GM19463 (cell line): ENCODE results near the gene DIAPH2.

Experiments used
- ATAC-seq: cut with Tn5 transposase; IDR thresholded peaks from one replicate; pipeline ENCODE4 v1.9.1; 2021; ENCODE audit warnings: mild to moderate bottlenecking, moderate library complexity; ENCODE audit not compliant: unreplicated experiment

The DIAPH2 gene

GRCh38 chrX:97155816-97156215 lies 471.2 kb downstream of the DIAPH2 start:
- no peak for ATAC-seq

GRCh38 chrX:97158269-97158668 lies 473.6 kb downstream of the DIAPH2 start:
- no peak for ATAC-seq

- no peak for ATAC-seq
Observed at GRCh38 chrX:97159916-97160800, 475.5 kb downstream of the DIAPH2 start.

- ATAC-seq = no peak
Observed at GRCh38 chrX:97167333-97167732, 482.7 kb downstream of the DIAPH2 start.

GRCh38 chrX:97168646-97169045 lies 484.0 kb downstream of the DIAPH2 start:
- ATAC-seq = no peak

GRCh38 chrX:97175147-97175546 lies 490.5 kb downstream of the DIAPH2 start:
- no peak for ATAC-seq

- no peak for ATAC-seq
Observed at GRCh38 chrX:97189668-97190067, 505.0 kb downstream of the DIAPH2 start.

GRCh38 chrX:97199501-97199900 lies 514.9 kb downstream of the DIAPH2 start:
- no peak for ATAC-seq

- no peak for ATAC-seq
Observed at GRCh38 chrX:97200454-97200853, 515.8 kb downstream of the DIAPH2 start.

- no peak for ATAC-seq
Observed at GRCh38 chrX:97210501-97210900, 525.9 kb downstream of the DIAPH2 start.

GRCh38 chrX:97211070-97211469 lies 526.4 kb downstream of the DIAPH2 start:
- ATAC-seq = no peak

GRCh38 chrX:97215186-97215585 lies 530.5 kb downstream of the DIAPH2 start:
- no peak for ATAC-seq

- no peak for ATAC-seq
Observed at GRCh38 chrX:97224148-97224547, 539.5 kb downstream of the DIAPH2 start.

- ATAC-seq = no peak
Observed at GRCh38 chrX:97229318-97229717, 544.7 kb downstream of the DIAPH2 start.

GRCh38 chrX:97230948-97231347 lies 546.3 kb downstream of the DIAPH2 start:
- ATAC-seq = no peak

- ATAC-seq = peak; percentile 99
Observed at GRCh38 chrX:97234471-97235081, 549.9 kb downstream of the DIAPH2 start.

GRCh38 chrX:97238632-97239031 lies 554.0 kb downstream of the DIAPH2 start:
- no peak for ATAC-seq

GRCh38 chrX:97252111-97252510 lies 567.5 kb downstream of the DIAPH2 start:
- no peak for ATAC-seq

- ATAC-seq = no peak
Observed at GRCh38 chrX:97260679-97261078, 576.0 kb downstream of the DIAPH2 start.

GRCh38 chrX:97266406-97267121 lies 581.9 kb downstream of the DIAPH2 start:
- no peak for ATAC-seq

- no peak for ATAC-seq
Observed at GRCh38 chrX:97267396-97268181, 582.9 kb downstream of the DIAPH2 start.
